GDM1 (cell line): Measurements from ENCODE around the gene UGT1A9.

Source experiments
- DNase-seq: peaks from one replicate; lab custom pipeline; 2025; lab: John Stamatoyannopoulos, UW

UGT1A9 gene

DNA sequence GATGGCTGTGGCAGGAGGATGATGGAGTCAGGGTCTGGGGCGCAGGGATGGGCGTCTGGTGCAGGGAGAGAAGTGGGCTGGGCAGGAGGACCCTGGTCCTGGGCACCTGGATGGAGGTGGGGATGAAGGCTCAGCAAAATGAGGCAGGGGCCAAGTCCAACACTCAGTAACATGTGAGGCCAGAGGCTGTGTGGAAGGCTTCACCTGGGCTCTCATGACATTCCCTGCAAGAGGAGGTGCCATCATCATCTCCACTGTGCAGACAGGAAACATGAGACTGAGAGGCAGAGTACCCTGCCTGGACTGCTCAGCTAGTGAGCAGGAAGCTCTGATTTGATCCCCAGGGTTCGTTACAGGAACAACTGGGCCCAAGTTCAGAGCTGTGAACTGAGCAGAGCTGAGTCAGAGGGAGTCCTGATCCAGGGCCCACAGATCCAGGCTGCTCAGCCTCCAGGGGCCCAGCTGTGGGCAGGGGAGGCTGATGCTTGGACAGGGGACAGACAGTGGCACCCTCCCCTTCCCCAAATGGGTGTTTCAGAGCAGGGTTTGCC, 145.7 kb downstream of the UGT1A9 start:
- DNase-seq: no peak

DNA sequence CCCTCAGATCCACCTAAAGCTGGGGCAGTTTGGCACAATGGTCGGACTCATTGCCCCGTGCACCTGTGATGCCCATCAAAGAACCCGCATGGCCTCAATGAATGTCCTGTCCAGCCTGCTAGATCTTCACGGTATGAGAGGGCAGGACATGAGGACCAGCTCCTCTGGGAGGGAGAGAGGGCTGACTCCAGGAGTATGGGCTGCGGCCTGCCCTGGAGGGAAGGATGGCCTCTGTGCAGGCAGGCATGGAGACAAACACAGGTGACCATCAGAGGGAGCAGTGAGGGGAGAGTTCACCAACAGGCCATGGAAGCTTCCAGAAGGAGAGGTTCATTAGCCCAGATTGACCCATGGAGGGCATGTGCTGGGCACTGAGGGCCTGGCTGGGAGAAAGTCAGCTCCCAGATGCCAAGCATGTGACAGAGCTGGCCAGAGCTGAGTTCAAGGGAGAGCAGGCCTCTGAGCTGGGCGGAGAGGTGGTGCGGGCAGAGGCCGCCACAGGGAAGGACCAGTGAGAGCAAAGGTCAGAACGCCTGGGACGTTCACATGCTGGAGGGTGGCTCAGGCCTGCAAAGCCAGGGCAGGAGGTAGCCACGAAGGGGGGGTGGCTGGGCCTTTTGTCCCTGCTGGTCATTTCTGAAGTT, 146.4 kb downstream of the UGT1A9 start:
- DNase-seq: no peak

DNA sequence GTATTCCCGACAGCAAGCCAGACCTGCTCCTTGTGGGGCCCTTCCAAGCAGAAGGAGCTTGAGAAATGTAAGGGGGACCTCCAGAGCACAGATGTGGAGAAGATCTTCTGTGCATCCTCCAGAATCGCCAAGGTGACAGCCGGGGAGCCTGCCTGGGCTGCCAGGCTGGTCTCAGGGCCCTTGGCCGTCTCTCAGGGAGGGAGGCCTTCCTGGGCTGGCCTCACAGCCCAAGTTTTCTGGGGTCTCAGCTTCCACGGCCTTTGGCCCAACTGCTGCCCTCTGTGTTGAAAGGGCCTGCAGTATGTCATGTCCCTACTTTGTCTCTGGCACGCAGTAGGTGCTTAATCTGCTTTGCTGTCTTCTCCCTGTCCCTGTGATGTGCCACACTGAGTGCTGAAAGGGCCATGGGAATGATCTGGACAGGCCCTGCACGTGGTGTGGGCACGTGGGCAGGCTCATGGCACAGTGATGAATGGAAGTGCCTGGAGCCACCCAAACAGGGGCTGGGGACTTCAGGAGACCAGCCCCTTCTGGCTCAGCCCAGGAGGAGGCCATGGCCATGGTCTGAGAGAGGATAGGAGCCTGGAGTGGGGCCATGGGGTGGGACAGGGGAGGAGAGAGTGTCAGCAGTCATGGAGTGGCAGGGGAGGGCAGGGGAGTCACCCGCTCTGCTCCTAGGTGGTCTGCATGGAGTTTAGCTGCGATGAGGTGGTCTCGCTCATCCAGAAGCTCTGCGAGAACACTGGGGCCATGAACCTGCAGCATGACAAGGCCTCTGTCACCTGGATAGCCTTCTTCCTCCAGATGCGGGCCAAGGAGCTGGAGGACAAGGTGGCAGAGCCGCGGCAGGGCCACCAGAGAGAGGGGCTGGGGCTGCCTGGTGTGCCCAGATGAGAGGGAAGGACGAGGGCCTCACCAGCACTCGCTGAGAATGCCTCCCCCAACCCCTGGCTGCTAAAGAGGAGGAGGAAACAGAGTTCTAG, 147.2 kb downstream of the UGT1A9 start:
- no peak for DNase-seq

DNA sequence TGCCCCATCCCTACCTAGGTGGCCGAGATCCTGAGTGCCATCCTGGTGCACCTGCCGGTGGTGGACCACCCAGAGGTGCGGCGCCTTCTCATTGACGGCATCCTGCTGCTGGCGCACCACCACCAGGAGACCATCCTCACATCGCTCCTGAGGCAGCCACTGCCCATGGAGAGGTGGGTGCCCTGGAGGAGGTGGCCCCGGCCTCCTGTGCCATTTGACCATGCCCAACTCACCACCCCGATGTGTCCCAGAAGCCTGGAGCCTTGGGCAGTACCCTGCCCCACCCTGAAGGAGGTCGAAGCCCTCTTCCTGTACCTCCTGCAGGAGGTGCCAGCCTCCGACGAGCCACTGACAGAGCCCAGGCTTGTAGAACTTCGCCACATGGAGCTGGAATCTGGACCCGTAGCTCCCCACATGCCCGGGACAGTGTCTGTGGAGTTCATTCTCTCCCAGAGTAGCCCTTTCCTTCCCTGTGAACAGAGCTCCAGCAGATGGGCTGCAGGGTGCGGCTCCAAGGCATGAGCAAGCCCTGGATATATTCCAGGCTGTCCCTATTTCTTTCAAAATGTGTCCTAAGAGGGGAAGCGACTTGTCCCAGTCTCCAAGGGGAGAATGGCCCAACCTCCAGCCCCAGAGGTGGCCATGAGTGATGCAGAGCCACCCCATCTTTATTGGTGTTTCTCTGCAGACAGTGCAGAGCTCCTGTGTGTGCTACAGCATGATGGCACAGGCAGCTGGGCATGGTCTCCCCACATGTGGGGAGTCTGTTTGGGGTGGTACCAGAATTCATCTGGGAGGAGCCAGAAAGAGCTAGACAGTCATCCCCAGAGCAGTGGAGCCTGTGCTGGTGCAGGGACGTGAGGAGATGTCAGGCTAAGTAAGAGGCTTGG, 148.4 kb downstream of the UGT1A9 start:
- no peak for DNase-seq

DNA sequence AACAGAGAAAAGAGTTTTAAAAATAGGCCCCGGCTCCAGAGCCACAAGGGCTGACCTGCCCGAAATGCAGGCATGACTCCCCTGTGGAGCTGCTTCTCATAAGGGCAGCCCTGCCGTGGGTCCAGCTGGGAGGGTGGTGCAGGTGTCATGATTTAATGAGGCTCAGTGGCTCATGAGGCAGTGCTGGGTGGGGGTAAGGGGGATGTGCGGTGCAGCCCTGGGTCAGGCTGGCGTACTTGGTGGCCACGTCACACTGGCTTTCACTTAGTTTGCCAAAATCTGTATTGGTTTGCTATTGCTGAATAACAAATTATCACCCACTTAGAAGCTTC, 149.0 kb downstream of the UGT1A9 start:
- no peak for DNase-seq

DNA sequence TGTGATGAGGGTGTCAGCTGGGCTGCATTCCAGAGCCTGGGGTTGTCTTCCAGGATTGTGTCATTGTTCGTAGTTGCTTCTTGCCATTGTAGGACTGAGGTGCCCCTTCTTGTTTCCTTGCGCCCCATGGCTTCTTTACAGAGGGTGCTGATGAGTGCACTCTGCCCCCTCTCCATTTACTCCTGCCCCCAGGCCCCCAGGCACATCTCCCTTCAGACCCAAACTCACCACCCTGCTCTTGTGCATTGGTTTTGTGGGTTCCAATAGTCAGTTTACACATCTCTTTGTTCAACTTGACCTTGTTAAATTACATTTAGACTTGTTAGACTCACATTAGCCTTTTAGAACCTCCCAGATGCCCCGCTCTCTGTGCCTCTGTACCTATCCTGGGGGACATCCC, 149.5 kb downstream of the UGT1A9 start:
- no peak for DNase-seq

DNA sequence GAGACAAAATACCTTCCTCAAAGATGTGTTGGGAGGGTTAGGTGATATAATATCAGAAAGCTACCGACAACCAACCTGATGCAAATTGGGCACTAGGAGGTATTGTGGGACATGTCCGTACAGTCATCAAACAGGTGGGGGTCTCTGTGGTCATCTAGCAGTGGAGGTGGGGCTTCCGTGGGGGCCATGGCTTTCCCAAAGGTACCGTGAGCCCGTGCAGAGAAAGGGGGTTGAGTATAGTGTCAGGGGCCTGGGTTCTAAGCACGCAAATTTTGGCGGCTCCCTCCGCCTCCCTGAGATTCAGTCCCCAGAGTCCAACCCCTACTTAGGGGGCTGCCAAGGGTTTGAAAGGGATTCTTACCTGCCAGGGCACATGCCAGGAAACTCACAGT, 150.0 kb downstream of the UGT1A9 start:
- DNase-seq: no peak

DNA sequence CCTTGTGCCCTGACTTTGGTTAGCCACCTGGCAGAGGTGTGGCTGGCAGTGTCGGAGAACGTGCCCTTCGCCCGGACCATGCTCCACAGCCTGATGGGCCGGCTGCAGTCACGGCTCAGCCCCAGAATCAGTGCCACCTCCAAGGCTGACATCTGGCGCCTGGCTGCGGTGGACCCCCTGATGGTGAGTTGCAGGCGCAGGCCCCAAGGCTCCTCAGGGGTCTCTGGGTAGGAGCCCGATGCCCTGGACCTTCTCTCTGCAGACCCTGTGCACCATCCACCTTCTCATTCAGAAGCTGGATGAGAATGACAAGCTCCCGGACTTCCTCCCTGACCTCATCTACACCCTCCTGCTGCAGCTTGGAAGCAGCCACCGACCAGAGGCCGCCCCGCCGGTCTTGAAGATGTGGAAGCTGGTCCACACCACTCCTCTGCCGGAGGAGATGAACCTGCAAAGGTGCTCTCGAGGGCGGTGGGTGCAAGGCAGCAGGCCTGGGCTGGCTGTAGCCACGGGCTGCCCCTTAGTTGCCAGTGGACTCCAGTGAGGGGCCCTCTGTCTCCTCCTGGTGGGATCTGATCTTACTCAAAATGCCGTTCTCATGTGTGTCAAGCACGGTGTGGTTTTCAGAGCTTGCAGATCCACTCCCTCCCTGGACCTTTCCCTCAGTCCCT, 150.5 kb downstream of the UGT1A9 start:
- no peak for DNase-seq
